ENCODE results near the gene CNGB1.
"Not testable (repeated sequence)": the region's sequence is repeated elsewhere in the genome, so short reads cannot be mapped to it uniquely, and the experiment has no call there.

- not testable (repeated sequence) for TF ChIP-seq CTCF (IDR thresholded peaks at IDR 0.05; ENCODE audit: poor library complexity, severe bottlenecking); EZH2 (IDR thresholded peaks at IDR 0.05; ENCODE audit: borderline replicate concordance, insufficient read depth, low read length, poor library complexity, severe bottlenecking); SMC3 (conservative IDR thresholded peaks at IDR 0.05; ENCODE audit: poor library complexity); RAD21 (conservative IDR thresholded peaks at IDR 0.05)
Observed at GRCh38 chr16:57895081-57895547, 75.8 kb downstream of the CNGB1 start.

All from neural cell (in vitro differentiated cells).